Kidney (tissue), 14 donors: ENCODE data around the gene PPP2R3B. TPM values are rescaled to one million over a fixed set of nuclear protein-coding genes. Genes with fewer than 3 reads are reported as not detected.

Experiments used
- DNase-seq, 5 donors: peaks; one replicate each; pipeline ENCODE4 v3.0.0-alpha.2; 2013 to 2020
- FAIRE-seq: peaks from 2 replicates; lab custom pipeline; 2012; peaks lifted over from hg19 to GRCh38; lab: Jason Lieb, UNC
- H3K27ac ChIP-seq, 2 donors: one replicate each; pipeline ENCODE4 v1.7.0; 2013; ENCODE audit warnings: low read depth in 2 of 2, low read length in 2 of 2, inconsistent platforms in 1 of 2
- H3K27me3 ChIP-seq: one replicate; pipeline ENCODE4 v1.7.1; 2013; ENCODE audit warnings: low read length, inconsistent platforms; ENCODE audit not compliant: control insufficient read depth, insufficient read depth
- H3K36me3 ChIP-seq, 3 donors: one replicate each; pipeline versions ENCODE4 v1.7.0 to v1.7.1; 2013; ENCODE audit warnings: low read length in 3 of 3, control low read depth in 1 of 3, inconsistent platforms in 1 of 3; ENCODE audit not compliant: insufficient read depth in 3 of 3, control insufficient read depth in 2 of 3
- H3K4me1 ChIP-seq, 3 donors: one replicate each; pipeline versions ENCODE4 v1.7.0 to v1.7.1; 2013; ENCODE audit warnings: low read length in 3 of 3, inconsistent platforms in 1 of 3, low read depth in 1 of 3; ENCODE audit not compliant: control insufficient read depth in 2 of 3, insufficient read depth in 2 of 3
- H3K4me3 ChIP-seq, 3 donors: one replicate each; pipeline versions ENCODE4 v1.7.0 to v1.8.1; 2013; ENCODE audit warnings: low read length in 3 of 3, control low read depth in 1 of 3, inconsistent platforms in 1 of 3
- H3K9ac ChIP-seq, 3 donors: one replicate each; pipeline versions ENCODE4 v1.7.0 to v1.7.1; 2013; ENCODE audit warnings: low read length in 3 of 3, control low read depth in 1 of 3, inconsistent platforms in 1 of 3
- H3K9me3 ChIP-seq, 3 donors: one replicate each; pipeline versions ENCODE4 v1.7.0 to v1.7.1; 2013; ENCODE audit warnings: low read length in 3 of 3, control low read depth in 1 of 3, inconsistent platforms in 1 of 3; ENCODE audit not compliant: control insufficient read depth in 2 of 3, insufficient read depth in 1 of 3
- CTCF ChIP-seq: IDR thresholded peaks from 3 replicates; pipeline ENCODE4 v1.5.1; 2012; ENCODE audit warnings: mild to moderate bottlenecking, moderate library complexity, borderline replicate concordance; ENCODE audit not compliant: insufficient read depth; ENCODE audit errors: extremely low read depth
- intact Hi-C: fragments of 100-400 bp; cut with DNase I; formaldehyde crosslinking; loops from one replicate; pipeline ENCODE4 v1.11.1; 2022
- polyA plus RNA-seq: library from polyadenylated mRNA; stranded (reverse); fragments of 350-450 nt; fragmentation: Illumina TruSeq; extraction: RNeasy Lipid Tissue Mini Kit (QIAGEN cat#74804); gene quantifications from one replicate; pipeline ENCODE4 v1.2.3, GENCODE V29; 2014; ENCODE audit warnings: low read depth, low replicate concordance; ENCODE audit not compliant: insufficient read depth
- total RNA-seq: library from RNA; stranded (reverse); fragmentation: NEBNext Ultra II Directional; extraction: Animal tissue kit (Norgen Biotek cat#: 25700); gene quantifications from one replicate; pipeline ENCODE4 v1.2.1, GENCODE V29; 2021
- donor health status: control.
- donor health status: control.
- donor health status: control.
- donor health status: control.
- donor health status: control.
- donor health status: DM: yes; HTN: yes; CAD: no.
- donor health status: Normal renal cell carcinoma (clear cell type).

Gene PPP2R3B
- total and polyA plus RNA-seq, 2 donors from 2014 or later: 14.1 to 14.4 TPM

GRCh38 chrX:350148-350533 is 36.6 kb downstream of the PPP2R3B start:
- intact Hi-C loops: no loop called here
- peaks cover 0 to 4% (median 0%) of the 10 kb centered on the region in 3 donors for H3K36me3 ChIP-seq
- H3K9ac ChIP-seq: no peak overlapping the region
- DNase-seq (peak in 1 of 5 donors; percentile 33), FAIRE-seq (no peak)
- no peak overlapping the region for H3K27ac ChIP-seq
- H3K9me3 ChIP-seq: no peaks in the 10 kb centered on the region
- no peaks in the 10 kb centered on the region for H3K27me3 ChIP-seq
- no peak for TF ChIP-seq CTCF
- no peaks in the 10 kb centered on the region for H3K4me1 ChIP-seq
- H3K4me3 ChIP-seq: no peak overlapping the region

DNA sequence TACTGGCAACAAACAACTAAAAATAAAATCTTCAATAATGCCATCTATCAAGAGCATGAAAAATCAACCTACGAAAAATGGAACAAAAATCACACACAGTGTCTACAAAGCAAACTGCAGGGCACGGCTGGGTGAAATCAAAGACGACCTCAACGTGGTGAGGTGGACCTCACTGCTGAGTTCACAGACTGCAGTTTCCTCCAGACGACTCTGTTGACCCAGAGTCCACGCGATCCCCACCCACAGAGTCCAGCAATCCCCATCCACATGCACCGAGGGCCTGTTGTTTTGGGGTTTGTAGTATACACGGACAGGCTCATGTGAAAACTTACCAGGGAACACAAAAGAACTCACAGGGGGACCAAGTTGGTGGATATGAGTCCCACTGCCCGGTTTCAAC is 37.0 kb downstream of the PPP2R3B start:
- no peak for DNase-seq
- H3K4me3 ChIP-seq: no peak overlapping the region
- intact Hi-C loops: no loop called here
- no peak for TF ChIP-seq CTCF
- H3K9ac ChIP-seq: no peak overlapping the region
- H3K27ac ChIP-seq: no peak overlapping the region
- no peaks in the 10 kb centered on the region for H3K9me3 ChIP-seq
- peaks cover 0 to 4% (median 0%) of the 10 kb centered on the region in 3 donors for H3K36me3 ChIP-seq
- no peaks in the 10 kb centered on the region for H3K4me1 ChIP-seq
- no peak for FAIRE-seq
- H3K27me3 ChIP-seq: no peaks in the 10 kb centered on the region

DNA sequence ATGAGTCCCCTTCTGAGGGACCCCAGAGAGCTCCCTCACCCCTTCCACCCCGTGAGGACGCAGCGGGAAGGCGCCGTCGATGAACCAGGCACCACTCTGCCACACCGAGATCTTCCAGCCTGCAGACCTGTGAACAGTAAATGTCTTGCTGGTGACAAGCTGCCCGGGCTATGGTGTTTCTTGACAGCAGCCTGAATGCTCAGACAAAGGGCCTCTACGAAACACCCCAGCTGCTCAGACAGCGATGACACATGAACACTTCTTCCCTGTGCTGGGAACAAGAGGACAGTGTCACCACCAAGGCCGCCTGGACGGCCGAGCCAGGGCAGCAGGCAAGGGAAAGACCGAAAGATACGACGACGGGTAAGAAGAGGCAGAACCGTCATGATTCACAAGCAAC is 37.5 kb downstream of the PPP2R3B start:
- no peak overlapping the region for H3K27ac ChIP-seq
- DNase-seq: peak in 1 of 5 donors; percentile 68
- TF ChIP-seq CTCF: no peak
- no peaks in the 10 kb centered on the region for H3K4me1 ChIP-seq
- no peaks in the 10 kb centered on the region for H3K27me3 ChIP-seq
- no peak for FAIRE-seq
- H3K36me3 ChIP-seq: peaks cover 0 to 4% (median 0%) of the 10 kb centered on the region in 3 donors
- no peak overlapping the region for H3K4me3 ChIP-seq
- H3K9ac ChIP-seq: no peak overlapping the region
- intact Hi-C loops: no loop called here
- H3K9me3 ChIP-seq: no peaks in the 10 kb centered on the region
